OCI-LY1 (cell line): ENCODE measurements around the gene ODAD4.

Source experiments
- H2AFZ ChIP-seq: fragments of 200-600 bp; sonication (generic), shearing (Covaris generic); 2 replicates; pipeline ENCODE4 v1.6.0; 2014; ENCODE audit warnings: antibody characterized with exemption, mild to moderate bottlenecking, low read length
- H3F3A ChIP-seq: fragments of 200-600 bp; sonication (generic), shearing (Covaris generic); 2 replicates; pipeline ENCODE4 v1.6.0; 2014; ENCODE audit warnings: mild to moderate bottlenecking, antibody characterized with exemption, low read length, moderate library complexity; ENCODE audit not compliant: insufficient read depth
- H3K27ac ChIP-seq: fragments of 200-600 bp; sonication (generic); 2 replicates; pipeline ENCODE4 v1.5.1; 2014; ENCODE audit warnings: low read length, mixed run types, mild to moderate bottlenecking, low read depth; ENCODE audit not compliant: poor library complexity, severe bottlenecking
- H3K27me3 ChIP-seq: fragments of 200-600 bp; sonication (generic); 2 replicates; pipeline ENCODE4 v1.6.0; 2014; ENCODE audit warnings: antibody characterized with exemption, mild to moderate bottlenecking, low read length, moderate library complexity; ENCODE audit not compliant: insufficient read depth
- H3K36me3 ChIP-seq: fragments of 200-600 bp; sonication (generic); 2 replicates; pipeline ENCODE4 v1.6.1; 2014; ENCODE audit warnings: mild to moderate bottlenecking, antibody characterized with exemption, low read length, moderate library complexity, mixed read lengths; ENCODE audit not compliant: insufficient read depth
- H3K4me1 ChIP-seq: fragments of 200-600 bp; sonication (generic); 2 replicates; pipeline ENCODE4 v1.5.1; 2014; ENCODE audit warnings: mild to moderate bottlenecking, low read length, moderate library complexity; ENCODE audit not compliant: insufficient read depth, severe bottlenecking
- H3K4me2 ChIP-seq: fragments of 200-600 bp; sonication (generic), shearing (Covaris generic); 2 replicates; pipeline ENCODE4 v1.6.1; 2014; ENCODE audit warnings: low read length
- H3K4me3 ChIP-seq: fragments of 200-600 bp; sonication (generic); 2 replicates; pipeline ENCODE4 v1.5.1; 2014; ENCODE audit warnings: low read length, low read depth, mild to moderate bottlenecking, mixed read lengths; ENCODE audit not compliant: poor library complexity, severe bottlenecking
- H3K79me2 ChIP-seq: fragments of 200-600 bp; shearing (Covaris generic); 2 replicates; pipeline ENCODE4 v1.6.1; 2016; ENCODE audit warnings: mixed run types, low read length, mixed read lengths; ENCODE audit not compliant: insufficient read depth
- H3K9ac ChIP-seq: fragments of 200-600 bp; sonication (generic), shearing (Covaris generic); 2 replicates; pipeline ENCODE4 v1.6.1; 2014; ENCODE audit warnings: mild to moderate bottlenecking, low read length, mixed read lengths
- H3K9me2 ChIP-seq: fragments of 200-600 bp; sonication (generic), shearing (Covaris generic); 2 replicates; pipeline ENCODE4 v1.6.1; 2014; ENCODE audit warnings: low read depth, mild to moderate bottlenecking, low read length, mixed read lengths
- H3K9me3 ChIP-seq: fragments of 200-600 bp; shearing (Covaris generic); 2 replicates; pipeline ENCODE4 v1.6.1; 2014; ENCODE audit warnings: low read length, mixed read lengths
- H4K20me1 ChIP-seq: fragments of 200-600 bp; sonication (generic), shearing (Covaris generic); 2 replicates; pipeline ENCODE4 v1.6.0; 2016; ENCODE audit warnings: mild to moderate bottlenecking, low read length; ENCODE audit not compliant: insufficient read depth
- CTCF ChIP-seq: fragments of 200-600 bp; sonication (generic), shearing (Covaris generic); IDR thresholded peaks from 2 replicates; pipeline ENCODE4 v1.5.1; 2017; ENCODE audit warnings: mild to moderate bottlenecking, antibody characterized with exemption, low read length, moderate library complexity, mixed read lengths
- EZH2 ChIP-seq: fragments of 200-600 bp; sonication (generic), shearing (Covaris generic); IDR thresholded peaks from 2 replicates; pipeline ENCODE4 v1.8.0; 2017; ENCODE audit warnings: borderline replicate concordance, mixed run types, mild to moderate bottlenecking, antibody characterized with exemption, low read length, moderate library complexity, mixed read lengths

ODAD4 gene

GRCh38 chr17:41975099-41976083, 45.0 kb downstream of the ODAD4 start:
- Histone ChIP-seq H2AFZ (no peak overlapping the region), H3K27me3 (no peaks in the 10 kb centered on the region), H3K4me3 (no peak overlapping the region), H3K36me3 (peaks cover 91% of the 10 kb centered on the region), H4K20me1 (no peaks in the 10 kb centered on the region), H3K4me1 (peaks cover 42% of the 10 kb centered on the region), H3F3A (no peaks in the 10 kb centered on the region), H3K27ac (no peak overlapping the region), H3K9me3 (no peaks in the 10 kb centered on the region), H3K9ac (no peak overlapping the region), H3K9me2 (no peaks in the 10 kb centered on the region), H3K4me2 (no peak overlapping the region), H3K79me2 (no peaks in the 10 kb centered on the region)
- TF ChIP-seq CTCF: no peak
- no peak for TF ChIP-seq EZH2

GRCh38 chr17:41976142-41976768, 45.8 kb downstream of the ODAD4 start:
- no peak overlapping the region for H3K4me3 ChIP-seq
- TF ChIP-seq CTCF (no peak), EZH2 (no peak)
- H3K9me3 ChIP-seq: no peaks in the 10 kb centered on the region
- H3K9ac ChIP-seq: no peak overlapping the region; the same call in 1 of the 2 replicates
- H3K9me2 ChIP-seq: no peaks in the 10 kb centered on the region
- H3K27ac ChIP-seq: peak overlapping the region; percentile 48
- H2AFZ ChIP-seq: no peak overlapping the region
- no peaks in the 10 kb centered on the region for H3F3A ChIP-seq
- H3K79me2 ChIP-seq: no peaks in the 10 kb centered on the region
- no peaks in the 10 kb centered on the region for H4K20me1 ChIP-seq
- H3K27me3 ChIP-seq: no peaks in the 10 kb centered on the region
- H3K36me3 ChIP-seq: peaks cover 91% of the 10 kb centered on the region
- H3K4me1 ChIP-seq: peaks cover 38% of the 10 kb centered on the region
- H3K4me2 ChIP-seq: no peak overlapping the region; the same call in 1 of the 2 replicates

GRCh38 chr17:41977991-41978390, 47.6 kb downstream of the ODAD4 start:
- H3K4me2 ChIP-seq: no peak overlapping the region
- H3K27ac ChIP-seq: no peak overlapping the region
- no peaks in the 10 kb centered on the region for H3K79me2 ChIP-seq
- H2AFZ ChIP-seq: no peak overlapping the region
- no peaks in the 10 kb centered on the region for H3K27me3 ChIP-seq
- H3K9ac ChIP-seq: no peak overlapping the region
- H3K36me3 ChIP-seq: peaks cover 91% of the 10 kb centered on the region
- no peaks in the 10 kb centered on the region for H4K20me1 ChIP-seq
- no peak for TF ChIP-seq EZH2
- TF ChIP-seq CTCF: no peak
- H3K4me1 ChIP-seq: peaks cover 27% of the 10 kb centered on the region
- H3K9me3 ChIP-seq: no peaks in the 10 kb centered on the region
- H3K9me2 ChIP-seq: no peaks in the 10 kb centered on the region
- H3K4me3 ChIP-seq: no peak overlapping the region
- H3F3A ChIP-seq: no peaks in the 10 kb centered on the region
